IMR-90 (cell line): ENCODE results near the gene GTF2F2. TPM values are rescaled to one million over a fixed set of nuclear protein-coding genes. Genes with fewer than 3 reads are reported as not detected.

Experiments used
- ATAC-seq: fragments of 200-7000 bp; cut with Tn5 transposase; 2 replicates; pipeline ENCODE4 v1.9.1; 2020; ENCODE audit warnings: low read depth, mild to moderate bottlenecking, moderate library complexity
- BruUV-seq: library from RNA; stranded (reverse); fragments of 400-500 nt; replicated peaks from 2 replicates; lab custom pipeline; 2021; lab: Mats Ljungman, UMichigan
- CTCF ChIA-PET: fragments of 300-600 bp; formaldehyde crosslinking; extraction: SDS; loops from one replicate; lab custom pipeline; 2021; ENCODE audit warnings: antibody characterized with exemption; lab: Yijun Ruan, JAX
- POLR2A ChIA-PET: fragments of 300-600 bp; sonication (Branson Sonifier 250); formaldehyde crosslinking; loops from one replicate; lab custom pipeline; 2022; ENCODE audit warnings: antibody characterized with exemption; ENCODE audit not compliant: unreplicated experiment; lab: Charles Lee
- DNase-seq: peaks from one replicate; pipeline ENCODE4 v3.0.0; 2013
- H2AFZ ChIP-seq: replicated peaks from 2 replicates; pipeline ENCODE3; 2013; ENCODE audit warnings: low read length, mild to moderate bottlenecking; ENCODE audit not compliant: poor library complexity
- H2AK5ac ChIP-seq: 2 replicates; pipeline ENCODE4 v1.6.1; 2013; ENCODE audit warnings: low read depth, low read length, inconsistent platforms
- H2AK9ac ChIP-seq: replicated peaks from 2 replicates; pipeline ENCODE3; 2013; ENCODE audit warnings: mild to moderate bottlenecking, low read depth, low read length, moderate library complexity; ENCODE audit not compliant: poor library complexity
- H2BK120ac ChIP-seq: 2 replicates; pipeline ENCODE4 v1.6.1; 2013; ENCODE audit warnings: low read depth, low read length, inconsistent platforms
- H2BK15ac ChIP-seq: 3 replicates; pipeline ENCODE4 v1.6.1; 2013; ENCODE audit warnings: low read depth, low read length, inconsistent platforms
- H2BK20ac ChIP-seq: 2 replicates; pipeline ENCODE4 v1.6.1; 2013; ENCODE audit warnings: low read depth, mild to moderate bottlenecking, inconsistent platforms, low read length, moderate library complexity
- H2BK5ac ChIP-seq: 2 replicates; pipeline ENCODE4 v1.6.1; 2013; ENCODE audit warnings: mild to moderate bottlenecking, low read depth, low read length, inconsistent platforms; ENCODE audit not compliant: poor library complexity, severe bottlenecking
- H3K14ac ChIP-seq: replicated peaks from 2 replicates; pipeline ENCODE4 v1.6.1; 2013; ENCODE audit warnings: low read depth, low read length, inconsistent platforms
- H3K18ac ChIP-seq: 2 replicates; pipeline ENCODE4 v1.6.1; 2013; ENCODE audit warnings: low read depth, low read length, control low read depth
- H3K23ac ChIP-seq: 2 replicates; pipeline ENCODE4 v1.6.1; 2013; ENCODE audit warnings: low read depth, low read length, inconsistent platforms
- H3K27ac ChIP-seq: 2 replicates; pipeline ENCODE4 v1.5.1; 2013; ENCODE audit warnings: mild to moderate bottlenecking, control low read depth, low read length; ENCODE audit not compliant: insufficient read depth
- H3K27me3 ChIP-seq: 2 replicates; pipeline ENCODE4 v1.6.1; 2013; ENCODE audit warnings: low read length; ENCODE audit not compliant: control insufficient read depth, insufficient read depth
- H3K36me3 ChIP-seq: 2 replicates; pipeline ENCODE4 v1.6.1; 2013; ENCODE audit warnings: low read length, mixed read lengths; ENCODE audit not compliant: control insufficient read depth, insufficient read depth
- H3K4ac ChIP-seq: 2 replicates; pipeline ENCODE4 v1.6.1; 2013; ENCODE audit warnings: low read depth, low read length, inconsistent platforms
- H3K4me1 ChIP-seq: 2 replicates; pipeline ENCODE4 v1.6.1; 2013; ENCODE audit warnings: low read length, mixed read lengths; ENCODE audit not compliant: control insufficient read depth, insufficient read depth
- H3K4me2 ChIP-seq: 2 replicates; pipeline ENCODE4 v1.6.1; 2013; ENCODE audit warnings: low read depth, mild to moderate bottlenecking, control low read depth, low read length, moderate library complexity
- H3K4me3 ChIP-seq: 2 replicates; pipeline ENCODE4 v1.5.1; 2013; ENCODE audit warnings: low read depth, mild to moderate bottlenecking, control low read depth, low read length, moderate library complexity; ENCODE audit not compliant: insufficient read depth
- H3K56ac ChIP-seq: 2 replicates; pipeline ENCODE4 v1.6.1; 2013; ENCODE audit warnings: low read length, inconsistent platforms; ENCODE audit not compliant: insufficient read depth; ENCODE audit errors: extremely low read depth
- H3K79me1 ChIP-seq, 2 experiments: 2 replicates each; pipeline ENCODE4 v1.6.1; 2013; ENCODE audit warnings: low read length in 2 of 2, inconsistent platforms in 1 of 2, low read depth in 1 of 2
- H3K9ac ChIP-seq: 2 replicates; pipeline ENCODE4 v1.6.1; 2013; ENCODE audit warnings: low read depth, low read length, control low read depth
- H3K9me1 ChIP-seq: 2 replicates; pipeline ENCODE4 v1.6.1; 2013; ENCODE audit warnings: low read length, inconsistent platforms; ENCODE audit not compliant: insufficient read depth
- H3K9me3 ChIP-seq: 2 replicates; pipeline ENCODE4 v1.6.1; 2013; ENCODE audit warnings: low read length; ENCODE audit not compliant: control insufficient read depth, insufficient read depth
- H4K20me1 ChIP-seq: 2 replicates; pipeline ENCODE4 v1.6.1; 2013; ENCODE audit warnings: low read length, inconsistent platforms; ENCODE audit not compliant: insufficient read depth
- H4K5ac ChIP-seq: 2 replicates; pipeline ENCODE4 v1.6.1; 2013; ENCODE audit warnings: mild to moderate bottlenecking, low read depth, low read length, control low read depth
- H4K8ac ChIP-seq, 2 experiments: 2 replicates each; pipeline ENCODE4 v1.6.1; 2013; ENCODE audit warnings: low read depth in 2 of 2, low read length in 2 of 2, control low read depth in 1 of 2, inconsistent platforms in 1 of 2
- H4K91ac ChIP-seq: 2 replicates; pipeline ENCODE4 v1.6.1; 2013; ENCODE audit warnings: low read depth, low read length, inconsistent platforms; ENCODE audit not compliant: insufficient read depth
- CEBPB ChIP-seq: IDR thresholded peaks from 2 replicates; pipeline ENCODE4 v1.6.1; 2012; ENCODE audit warnings: low read depth, low read length, improper control_type of control experiment
- CTCF ChIP-seq: conservative IDR thresholded peaks from 2 replicates; pipeline ENCODE4 v1.5.1; 2012; ENCODE audit warnings: mild to moderate bottlenecking, low read depth, low read length, improper control_type of control experiment
- ELK1 ChIP-seq: fragments of 150-350 bp; IDR thresholded peaks from 2 replicates; pipeline ENCODE4 v1.6.1; 2016; ENCODE audit warnings: low read depth, mild to moderate bottlenecking, low read length, moderate library complexity, borderline replicate concordance
- FOS ChIP-seq: fragments of 150-350 bp; IDR thresholded peaks from 2 replicates; pipeline ENCODE4 v1.6.1; 2016; ENCODE audit warnings: low read depth, low read length
- MAFK ChIP-seq: IDR thresholded peaks from 2 replicates; pipeline ENCODE4 v1.6.1; 2012; ENCODE audit warnings: low read depth, low read length, improper control_type of control experiment
- MXI1 ChIP-seq: IDR thresholded peaks from 2 replicates; pipeline ENCODE4 v1.6.1; 2012; ENCODE audit warnings: low read depth, mild to moderate bottlenecking, low read length, moderate library complexity, borderline replicate concordance
- NFE2L2 ChIP-seq: fragments of 150-350 bp; IDR thresholded peaks from 2 replicates; pipeline ENCODE4 v1.6.1; 2016; ENCODE audit warnings: low read depth, mild to moderate bottlenecking, low read length
- RAD21 ChIP-seq: IDR thresholded peaks from 2 replicates; pipeline ENCODE4 v1.6.1; 2012; ENCODE audit warnings: low read length, improper control_type of control experiment
- RCOR1 ChIP-seq: IDR thresholded peaks from 2 replicates; pipeline ENCODE4 v1.6.1; 2012; ENCODE audit warnings: mild to moderate bottlenecking, low read length, improper control_type of control experiment; ENCODE audit not compliant: insufficient replicate concordance
- RFX5 ChIP-seq: IDR thresholded peaks from 2 replicates; pipeline ENCODE4 v1.8.0; 2012; ENCODE audit warnings: low read depth, mild to moderate bottlenecking, low read length, moderate library complexity
- SMC3 ChIP-seq: fragments of 150-350 bp; IDR thresholded peaks from 2 replicates; pipeline ENCODE4 v1.6.1; 2016; ENCODE audit warnings: low read depth, mild to moderate bottlenecking, antibody characterized with exemption, low read length, moderate library complexity
- USF2 ChIP-seq: fragments of 150-350 bp; IDR thresholded peaks from 2 replicates; pipeline ENCODE4 v1.6.1; 2017; ENCODE audit warnings: mild to moderate bottlenecking, antibody characterized with exemption, low read length, low read depth
- dilution Hi-C: fragments of 300-500 bp; cut with HindIII; formaldehyde crosslinking; loops from one replicate; pipeline ENCODE4 v1.14.3; 2018; ENCODE audit warnings: low sequenced_read_pairs; ENCODE audit not compliant: unreplicated experiment
- in situ Hi-C: fragments of 300-500 bp; cut with MboI; formaldehyde crosslinking; loops from 3 replicates; pipeline ENCODE4 v1.14.3; 2019; ENCODE audit warnings: low sequenced_read_pairs, inconsistent platforms, mixed read lengths
- intact Hi-C: fragments of 100-400 bp; cut with micrococcal nuclease; formaldehyde crosslinking; loops from 2 replicates; pipeline ENCODE4 v1.10.0; 2022
- polyA plus RNA-seq, 3 experiments: library from polyadenylated mRNA; depleted of rRNA; stranded (reverse); fragments of >200 nt; gene quantifications; 2 replicates each; pipeline ENCODE4 v1.2.3, GENCODE V29; 2012; ENCODE audit warnings: low replicate concordance in 1 of 3
- total RNA-seq: library from RNA; depleted of rRNA; stranded (reverse); fragments of >200 nt; gene quantifications from 2 replicates; pipeline ENCODE4 v1.2.3, GENCODE V29; 2012

The GTF2F2 gene
- total and polyA plus RNA-seq, 2 of the 4 experiments (the other 2 are of a cell fraction), result 16.5 to 21.0 TPM

GRCh38 chr13:45296259-45296658 lies 175.9 kb downstream of the GTF2F2 start:
- Histone ChIP-seq H3K4me1 (peaks cover 5% of the 10 kb centered on the region), H2BK20ac (no peak overlapping the region), H2BK120ac (no peak overlapping the region), H3K23ac (no peak overlapping the region), H3K4ac (no peak overlapping the region), H3K79me1 (no peaks in the 10 kb centered on the region), H3K9me3 (no peaks in the 10 kb centered on the region), H3K36me3 (no peaks in the 10 kb centered on the region), H4K8ac (no peak overlapping the region), H3K4me3 (no peak overlapping the region), H2AK9ac (no peak overlapping the region), H4K20me1 (no peaks in the 10 kb centered on the region), H3K27me3 (no peaks in the 10 kb centered on the region), H2AFZ (no peak overlapping the region), H3K9me1 (peaks cover 15% of the 10 kb centered on the region), H4K91ac (no peak overlapping the region), H2BK15ac (no peak overlapping the region), H3K4me2 (no peak overlapping the region), H3K18ac (no peak overlapping the region), H2BK5ac (no peak overlapping the region), H3K9ac (no peak overlapping the region), H3K14ac (no peak overlapping the region), H2AK5ac (no peak overlapping the region), H4K5ac (no peak overlapping the region), H3K56ac (no peak overlapping the region), H3K27ac (no peak overlapping the region)
- in situ Hi-C loops, result loop anchor here (5.0 kb wide), 1 partner anchor 254 kb away; no protein-coding TSS in a partner anchor
- intact Hi-C loops, result no loop called here
- dilution Hi-C loops, result no loop called here
- ChIA-PET CTCF (interaction anchor here (1.0 kb wide), 1 partner anchor 249 kb away, joined by 3 read pairs; no protein-coding TSS in a partner anchor), POLR2A (no interaction called here)
- TF ChIP-seq USF2 (no peak), MAFK (no peak), FOS (no peak), RFX5 (no peak), MXI1 (no peak), CTCF (no peak), CEBPB (no peak), NFE2L2 (no peak), ELK1 (no peak), RCOR1 (no peak), SMC3 (no peak), RAD21 (no peak)
- ATAC-seq, result no peak
- no TSS peak for BruUV-seq
- DNase-seq, result peak; percentile 37
